ENCODE data around the gene WDR37. TPM values are rescaled to one million over a fixed set of nuclear protein-coding genes. Genes with fewer than 3 reads are reported as not detected.
"Not testable (repeated sequence)": the region's sequence is repeated elsewhere in the genome, so short reads cannot be mapped to it uniquely, and the experiment has no call there.

Gene WDR37
- total RNA-seq, 2 donors from 2014 or later = 18.6 to 18.7 TPM

DNA sequence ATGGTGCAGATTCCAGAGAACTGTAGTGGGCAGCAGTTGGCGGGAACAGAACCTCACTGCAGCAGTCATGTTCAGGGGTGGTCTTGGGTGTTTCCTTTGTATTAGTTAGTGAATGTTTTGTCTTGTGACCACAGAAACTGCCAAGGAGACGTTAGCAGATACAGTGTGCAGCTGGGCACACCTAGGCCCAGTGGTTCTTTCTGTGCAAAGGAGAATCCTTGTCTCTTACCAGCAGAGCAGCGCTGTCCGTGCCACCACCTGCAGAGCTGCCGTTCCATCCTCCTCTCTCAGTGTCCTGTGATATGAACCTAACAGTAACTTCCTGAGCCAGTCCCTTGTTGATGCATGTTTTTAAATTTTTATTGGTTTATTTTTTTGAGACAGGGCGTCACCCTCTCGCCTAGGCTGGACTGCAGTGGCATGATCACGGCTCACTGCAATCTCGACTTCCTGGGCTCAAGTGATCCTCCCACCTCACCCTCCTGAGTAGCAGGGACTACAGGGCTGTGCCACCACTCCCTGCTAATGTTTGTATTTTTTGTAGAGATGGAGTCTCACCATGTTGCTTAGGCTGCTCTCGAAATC lies 60.6 kb downstream of the WDR37 start:
- TF ChIP-seq, protein P1, sequence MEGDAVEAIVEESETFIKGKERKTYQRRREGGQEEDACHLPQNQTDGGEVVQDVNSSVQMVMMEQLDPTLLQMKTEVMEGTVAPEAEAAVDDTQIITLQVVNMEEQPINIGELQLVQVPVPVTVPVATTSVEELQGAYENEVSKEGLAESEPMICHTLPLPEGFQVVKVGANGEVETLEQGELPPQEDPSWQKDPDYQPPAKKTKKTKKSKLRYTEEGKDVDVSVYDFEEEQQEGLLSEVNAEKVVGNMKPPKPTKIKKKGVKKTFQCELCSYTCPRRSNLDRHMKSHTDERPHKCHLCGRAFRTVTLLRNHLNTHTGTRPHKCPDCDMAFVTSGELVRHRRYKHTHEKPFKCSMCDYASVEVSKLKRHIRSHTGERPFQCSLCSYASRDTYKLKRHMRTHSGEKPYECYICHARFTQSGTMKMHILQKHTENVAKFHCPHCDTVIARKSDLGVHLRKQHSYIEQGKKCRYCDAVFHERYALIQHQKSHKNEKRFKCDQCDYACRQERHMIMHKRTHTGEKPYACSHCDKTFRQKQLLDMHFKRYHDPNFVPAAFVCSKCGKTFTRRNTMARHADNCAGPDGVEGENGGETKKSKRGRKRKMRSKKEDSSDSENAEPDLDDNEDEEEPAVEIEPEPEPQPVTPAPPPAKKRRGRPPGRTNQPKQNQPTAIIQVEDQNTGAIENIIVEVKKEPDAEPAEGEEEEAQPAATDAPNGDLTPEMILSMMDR (IDR thresholded peaks at IDR 0.05) = no peak
- no peak for DNase-seq
- intact Hi-C loops (cut with DNase I) = no loop called here
- Histone ChIP-seq H3K36me3 (no peaks in the 10 kb centered on the region), H3K27ac (peak overlapping the region; percentile 18), H3K9ac (ENCODE audit: low read depth in 2 of 2, low read length in 2 of 2) (no peak overlapping the region), H3K4me3 (no peak overlapping the region), H3K4me1 (peaks cover 7% of the 10 kb centered on the region), H3K9me3 (no peaks in the 10 kb centered on the region), H3K27me3 (no peaks in the 10 kb centered on the region)

DNA sequence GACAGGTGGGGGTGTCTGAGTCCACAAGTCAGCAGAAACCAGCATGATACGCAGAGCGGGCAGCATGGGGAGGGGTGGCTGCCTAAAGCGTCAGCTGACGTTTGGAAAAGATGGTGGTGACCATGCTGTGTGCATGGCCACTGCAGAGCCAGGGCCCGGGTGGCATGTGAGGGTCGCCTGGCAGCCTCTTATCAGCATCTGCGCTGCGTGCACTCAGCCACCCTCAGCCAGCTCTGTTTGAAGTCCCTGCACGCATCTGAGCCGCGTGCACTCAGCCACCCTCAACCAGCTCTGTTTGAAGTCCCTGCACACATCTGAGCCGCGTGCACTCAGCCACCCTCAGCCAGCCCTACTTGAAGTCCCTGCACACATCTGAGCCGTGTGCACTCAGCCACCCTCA lies 61.5 kb downstream of the WDR37 start:
- intact Hi-C loops (cut with DNase I) = no loop called here
- DNase-seq = no peak
- no peak overlapping the region for H3K27ac ChIP-seq
- no peaks in the 10 kb centered on the region for H3K27me3 ChIP-seq
- no peak overlapping the region for H3K4me3 ChIP-seq
- H3K9ac ChIP-seq (ENCODE audit: low read depth in 2 of 2, low read length in 2 of 2) = no peak overlapping the region
- H3K36me3 ChIP-seq = no peaks in the 10 kb centered on the region
- TF ChIP-seq, protein P1 (IDR thresholded peaks at IDR 0.05) = no peak
- peaks cover 7% of the 10 kb centered on the region for H3K4me1 ChIP-seq
- H3K9me3 ChIP-seq = no peaks in the 10 kb centered on the region

DNA sequence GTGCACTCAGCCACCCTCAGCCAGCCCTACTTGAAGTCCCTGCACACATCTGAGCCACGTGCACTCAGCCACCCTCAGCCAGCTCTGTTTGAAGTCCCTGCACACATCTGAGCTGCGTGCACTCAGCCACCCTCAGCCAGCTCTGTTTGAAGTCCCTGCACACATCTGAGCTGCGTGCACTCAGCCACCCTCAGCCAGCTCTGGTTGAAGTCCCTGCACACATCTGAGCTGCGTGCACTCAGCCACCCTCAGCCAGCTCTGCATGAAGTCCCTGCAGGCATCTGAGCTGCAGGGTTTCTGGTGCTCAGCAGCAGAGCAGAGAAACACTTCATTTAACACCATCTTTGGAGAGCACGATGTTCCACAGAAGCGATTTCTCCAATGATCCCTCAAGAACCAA lies 62.1 kb downstream of the WDR37 start:
- H3K4me3 ChIP-seq; DNase-seq; H3K9ac ChIP-seq (ENCODE audit: low read depth in 2 of 2, low read length in 2 of 2); H3K27me3 ChIP-seq; H3K36me3 ChIP-seq; intact Hi-C loops (cut with DNase I); H3K9me3 ChIP-seq; H3K4me1 ChIP-seq; H3K27ac ChIP-seq: not testable (repeated sequence)

DNA sequence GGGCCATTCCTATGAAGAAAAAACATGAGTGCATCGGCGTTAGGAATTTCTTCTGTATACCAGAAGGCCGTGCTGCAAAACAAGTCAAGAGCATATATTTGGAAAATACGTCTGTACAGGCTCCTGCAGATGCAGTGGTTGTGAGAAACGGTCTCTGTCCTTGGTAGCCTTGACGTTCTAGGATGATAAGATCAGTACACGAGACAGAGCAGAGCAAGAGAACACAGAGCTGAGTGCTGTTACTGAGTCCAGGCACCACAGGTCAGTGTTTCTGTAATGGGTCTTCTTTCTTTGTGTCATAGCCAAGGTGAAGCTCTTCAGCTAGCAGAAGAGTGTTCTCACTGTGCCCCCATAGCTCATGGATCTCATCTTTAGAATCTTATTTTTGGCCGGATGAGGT lies 62.8 kb downstream of the WDR37 start:
- H3K9me3 ChIP-seq = no peaks in the 10 kb centered on the region
- no peak overlapping the region for H3K27ac ChIP-seq
- peaks cover 7% of the 10 kb centered on the region for H3K4me1 ChIP-seq
- TF ChIP-seq, protein P1 (IDR thresholded peaks at IDR 0.05) = no peak
- no peaks in the 10 kb centered on the region for H3K36me3 ChIP-seq
- no peak for DNase-seq
- no peak overlapping the region for H3K9ac ChIP-seq (ENCODE audit: low read depth in 2 of 2, low read length in 2 of 2)
- intact Hi-C loops (cut with DNase I) = no loop called here
- no peak overlapping the region for H3K4me3 ChIP-seq
- H3K27me3 ChIP-seq = no peaks in the 10 kb centered on the region

DNA sequence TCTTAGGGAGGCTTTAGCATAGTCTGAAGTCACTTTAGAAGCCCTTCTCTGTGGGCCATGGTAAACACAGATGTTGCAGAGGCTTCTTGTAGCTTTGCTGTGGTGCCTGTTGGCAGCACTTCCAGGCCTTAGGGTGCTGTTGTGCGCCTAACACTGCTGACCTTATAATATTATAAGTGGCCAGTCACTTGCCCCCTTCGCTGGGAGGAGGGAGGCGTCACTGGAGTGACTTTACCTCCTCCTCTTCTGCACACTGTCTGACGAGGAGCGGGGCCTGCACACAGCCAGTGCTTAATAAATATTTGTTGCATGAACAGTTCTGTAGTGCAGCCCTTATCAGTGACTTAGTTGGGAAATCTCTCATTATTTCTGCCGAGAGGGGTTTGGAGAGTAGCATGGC lies 63.3 kb downstream of the WDR37 start:
- TF ChIP-seq, protein P1 (IDR thresholded peaks at IDR 0.05) = no peak
- H3K36me3 ChIP-seq = no peaks in the 10 kb centered on the region
- intact Hi-C loops (cut with DNase I) = no loop called here

DNA sequence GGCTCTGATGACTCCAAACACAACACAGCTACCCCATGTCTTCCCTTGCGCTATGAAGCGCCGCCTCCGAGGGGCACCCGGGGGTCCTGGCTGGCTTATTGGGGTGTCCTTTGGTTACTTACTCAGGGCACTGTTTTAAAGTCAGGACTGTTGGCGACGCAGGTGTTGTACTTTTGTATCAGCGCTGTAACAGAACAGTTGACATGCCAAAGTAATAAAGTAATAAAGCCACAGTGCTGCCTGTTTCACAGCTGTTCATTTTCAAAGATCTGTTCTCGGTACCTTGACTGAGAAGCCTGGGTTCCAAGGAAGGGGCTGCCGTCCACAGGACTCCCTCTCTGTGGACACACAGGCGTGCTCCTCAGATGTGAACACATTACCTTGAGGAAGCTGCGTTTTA lies 64.1 kb downstream of the WDR37 start:
- Histone ChIP-seq H3K4me3 (no peak overlapping the region), H3K36me3 (peaks cover 6% of the 10 kb centered on the region), H3K27me3 (no peaks in the 10 kb centered on the region), H3K27ac (no peak overlapping the region), H3K9me3 (no peaks in the 10 kb centered on the region), H3K9ac (ENCODE audit: low read depth in 2 of 2, low read length in 2 of 2) (no peak overlapping the region), H3K4me1 (no peaks in the 10 kb centered on the region)
- TF ChIP-seq, protein P1 (IDR thresholded peaks at IDR 0.05) = no peak
- intact Hi-C loops (cut with DNase I) = no loop called here
- DNase-seq = peak; percentile 22

More for the DNA sequence above, 63.3 kb downstream of the WDR37 start:
- no peak overlapping the region for H3K9ac ChIP-seq (ENCODE audit: low read depth in 2 of 2, low read length in 2 of 2)
- H3K27ac ChIP-seq = no peak overlapping the region
- H3K9me3 ChIP-seq = no peaks in the 10 kb centered on the region
- no peaks in the 10 kb centered on the region for H3K27me3 ChIP-seq
- DNase-seq = no peak
- H3K4me3 ChIP-seq = no peak overlapping the region
- peaks cover 5% of the 10 kb centered on the region for H3K4me1 ChIP-seq
